Measurements from ENCODE around the gene GPR132.
"Not testable (repeated sequence)": the region's sequence is repeated elsewhere in the genome, so short reads cannot be mapped to it uniquely, and the experiment has no call there.

Gene GPR132, protein sequence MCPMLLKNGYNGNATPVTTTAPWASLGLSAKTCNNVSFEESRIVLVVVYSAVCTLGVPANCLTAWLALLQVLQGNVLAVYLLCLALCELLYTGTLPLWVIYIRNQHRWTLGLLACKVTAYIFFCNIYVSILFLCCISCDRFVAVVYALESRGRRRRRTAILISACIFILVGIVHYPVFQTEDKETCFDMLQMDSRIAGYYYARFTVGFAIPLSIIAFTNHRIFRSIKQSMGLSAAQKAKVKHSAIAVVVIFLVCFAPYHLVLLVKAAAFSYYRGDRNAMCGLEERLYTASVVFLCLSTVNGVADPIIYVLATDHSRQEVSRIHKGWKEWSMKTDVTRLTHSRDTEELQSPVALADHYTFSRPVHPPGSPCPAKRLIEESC

DNA sequence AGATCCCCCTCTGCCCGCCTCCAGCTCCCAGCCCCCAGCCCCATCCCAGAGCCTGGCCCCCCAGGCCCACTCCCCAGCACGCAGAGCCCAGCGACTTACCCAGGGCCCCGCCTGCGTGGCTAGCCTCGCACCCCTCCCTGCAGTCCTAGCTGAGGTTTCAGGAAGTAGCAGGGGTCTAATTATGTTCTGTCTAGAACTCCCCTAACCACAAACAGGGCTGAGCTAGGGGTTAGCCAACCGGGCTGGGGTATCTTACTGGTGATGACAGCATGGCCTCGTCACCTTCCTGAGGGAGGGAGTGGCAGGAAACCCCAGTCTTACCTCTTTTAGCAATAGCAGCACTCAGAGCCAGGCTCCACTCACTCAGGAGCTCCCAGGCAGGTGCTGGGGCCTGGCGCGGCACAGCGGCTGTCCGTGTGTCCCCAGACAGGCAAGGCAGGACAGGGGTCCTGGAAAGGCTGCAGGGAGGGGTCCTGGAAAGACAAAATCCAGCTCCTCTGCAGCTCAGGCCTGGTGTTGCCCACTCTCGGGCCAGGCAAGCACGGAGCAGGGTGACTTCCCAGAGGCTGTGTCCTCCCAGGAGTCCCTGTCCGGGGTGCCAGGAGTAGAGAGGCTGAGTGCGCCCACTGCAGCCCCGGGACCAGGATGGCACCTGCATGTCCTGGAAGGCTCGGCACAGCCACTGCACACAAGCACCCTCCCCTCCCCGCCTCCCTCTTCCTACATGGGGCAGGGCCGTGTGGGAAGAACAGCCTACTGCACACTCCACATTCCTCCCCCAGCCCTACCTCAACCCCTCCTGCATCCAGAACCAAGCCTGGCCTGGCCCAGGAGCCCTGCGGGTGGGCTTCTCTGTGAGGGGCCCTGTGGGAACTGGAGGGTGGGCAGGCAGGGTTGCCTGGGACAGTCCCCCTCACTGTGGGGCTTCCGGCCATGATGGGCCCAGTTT, at the start of gene GPR132:
GPR132 (minus strand) TSS at position 151 of the 949 bp plus-strand sequence. CDS start 10,010 bp downstream, outside the sequence.
- peak within 1 kb of the TSS; percentile 100 for H3K4me3 Mint-ChIP-seq
- H3K36me3 Mint-ChIP-seq: peaks cover 70% of the 10 kb centered on the region
- H3K9me3 Mint-ChIP-seq: no peaks in the 10 kb centered on the region
- peak within 1 kb of the TSS; percentile 97 for H3K27ac Mint-ChIP-seq
- DNase-seq (ENCODE audit: low spot score in 2 of 2): peak; percentile 62 to 91
- peak; percentile 84 for ATAC-seq
- peaks cover 80% of the 10 kb centered on the region for H3K4me1 Mint-ChIP-seq

DNA sequence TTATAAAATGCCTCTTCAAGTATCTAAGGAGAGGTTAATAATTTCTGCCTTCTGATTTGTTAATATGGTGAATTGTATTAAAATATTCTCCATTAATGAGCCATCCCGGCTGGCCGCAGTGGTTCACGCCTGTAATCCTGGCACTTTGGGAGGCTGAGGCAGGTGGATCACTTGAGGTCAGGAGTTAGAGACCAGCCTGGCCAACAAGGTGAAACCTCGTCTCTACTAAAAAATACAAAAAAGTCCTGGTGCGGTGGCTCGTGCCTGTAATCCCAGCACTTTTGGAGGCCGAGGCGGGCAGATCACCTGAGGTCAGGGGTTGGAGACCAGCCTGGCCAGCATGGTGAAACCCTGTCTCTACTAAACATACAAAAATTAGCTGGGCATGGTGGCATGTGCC, 44.0 kb upstream of the GPR132 start:
- DNase-seq (ENCODE audit: low spot score in 2 of 2); H3K9me3 Mint-ChIP-seq; H3K4me1 Mint-ChIP-seq; H3K36me3 Mint-ChIP-seq; ATAC-seq; H3K27ac Mint-ChIP-seq; H3K4me3 Mint-ChIP-seq: not testable (repeated sequence)

DNA sequence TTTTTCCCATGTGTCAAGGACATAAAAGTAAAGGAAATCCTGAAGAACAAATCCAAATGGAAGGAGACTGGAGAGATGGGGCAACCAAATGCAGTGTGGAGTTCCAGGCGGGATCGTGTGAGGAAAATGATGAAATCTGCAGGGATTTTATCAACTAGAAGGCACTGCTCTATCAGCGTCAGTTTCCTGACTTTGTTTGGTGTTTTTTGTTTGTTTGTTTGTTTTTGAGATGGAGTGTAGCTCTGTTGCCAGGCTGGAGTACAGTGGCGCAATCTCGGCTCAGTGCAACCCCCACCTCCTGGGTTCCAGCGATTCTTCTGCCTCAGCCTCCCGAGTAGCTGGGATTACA, 43.3 kb upstream of the GPR132 start:
- no peaks in the 10 kb centered on the region for H3K4me1 Mint-ChIP-seq
- no peaks in the 10 kb centered on the region for H3K9me3 Mint-ChIP-seq
- no peak for ATAC-seq
- H3K36me3 Mint-ChIP-seq: no peaks in the 10 kb centered on the region
- no peak overlapping the region for H3K4me3 Mint-ChIP-seq
- DNase-seq (ENCODE audit: low spot score in 2 of 2): no peak
- no peak overlapping the region for H3K27ac Mint-ChIP-seq

DNA sequence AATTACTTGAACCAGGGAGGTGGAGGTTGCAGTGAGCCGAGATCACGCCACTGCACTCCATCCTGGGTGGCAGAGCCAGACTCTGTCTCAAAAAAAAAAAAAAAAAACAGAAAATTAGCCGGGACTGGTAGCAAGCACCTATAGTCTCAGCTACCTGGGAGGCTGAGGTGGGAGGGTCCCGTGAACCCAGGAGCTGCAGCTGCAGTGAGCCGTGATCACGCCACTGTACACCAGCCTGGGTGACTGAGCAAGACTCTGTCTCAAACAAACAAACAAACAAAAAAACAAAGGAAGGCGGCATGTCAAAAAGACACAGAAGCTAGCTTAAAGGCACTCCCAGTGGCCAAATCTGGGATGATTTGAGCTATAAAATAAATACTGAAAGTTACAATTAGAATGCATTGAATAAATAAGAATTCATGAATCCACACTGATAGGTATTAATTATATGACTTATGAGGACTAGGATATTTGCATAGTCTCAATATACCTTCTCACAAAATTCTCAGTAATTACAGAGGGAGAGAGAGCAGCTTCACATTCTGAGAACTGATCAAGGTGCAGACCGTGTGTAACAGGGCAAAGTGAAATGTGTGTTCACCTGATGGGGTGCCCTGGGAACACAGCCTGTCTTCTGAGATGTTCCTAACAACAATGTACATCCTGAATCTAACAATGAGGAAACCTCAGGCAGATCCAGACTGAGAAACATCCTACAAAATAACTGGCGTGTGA, 42.7 kb upstream of the GPR132 start:
- Mint-ChIP-seq H3K4me1 (no peaks in the 10 kb centered on the region), H3K4me3 (no peak overlapping the region), H3K27ac (no peak overlapping the region), H3K9me3 (no peaks in the 10 kb centered on the region), H3K36me3 (no peaks in the 10 kb centered on the region)
- DNase-seq (ENCODE audit: low spot score in 2 of 2) (no peak), ATAC-seq (no peak)

DNA sequence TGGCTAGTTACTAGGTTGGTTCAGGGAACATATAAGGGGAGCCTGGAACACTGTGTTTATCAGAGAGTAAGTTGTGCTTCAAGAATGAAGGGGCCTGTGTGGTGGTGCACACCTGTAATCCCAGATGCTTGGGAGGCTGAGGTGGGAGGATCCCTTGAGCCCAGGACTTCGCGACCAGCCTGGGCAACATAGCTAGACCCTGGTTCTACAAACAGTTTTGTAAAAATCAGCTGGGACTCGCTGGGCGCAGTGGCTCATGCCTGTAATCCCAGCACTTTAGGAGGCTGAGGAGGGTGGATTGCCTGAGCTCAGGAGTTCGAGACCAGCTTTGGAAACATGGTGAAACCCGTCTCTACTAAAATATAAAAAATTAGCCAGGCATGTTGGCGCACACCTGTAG, 42.1 kb upstream of the GPR132 start:
- ATAC-seq (no peak), DNase-seq (ENCODE audit: low spot score in 2 of 2) (no peak)
- no peaks in the 10 kb centered on the region for H3K4me1 Mint-ChIP-seq
- H3K36me3 Mint-ChIP-seq: no peaks in the 10 kb centered on the region
- no peak overlapping the region for H3K4me3 Mint-ChIP-seq
- no peak overlapping the region for H3K27ac Mint-ChIP-seq
- H3K9me3 Mint-ChIP-seq: no peaks in the 10 kb centered on the region

DNA sequence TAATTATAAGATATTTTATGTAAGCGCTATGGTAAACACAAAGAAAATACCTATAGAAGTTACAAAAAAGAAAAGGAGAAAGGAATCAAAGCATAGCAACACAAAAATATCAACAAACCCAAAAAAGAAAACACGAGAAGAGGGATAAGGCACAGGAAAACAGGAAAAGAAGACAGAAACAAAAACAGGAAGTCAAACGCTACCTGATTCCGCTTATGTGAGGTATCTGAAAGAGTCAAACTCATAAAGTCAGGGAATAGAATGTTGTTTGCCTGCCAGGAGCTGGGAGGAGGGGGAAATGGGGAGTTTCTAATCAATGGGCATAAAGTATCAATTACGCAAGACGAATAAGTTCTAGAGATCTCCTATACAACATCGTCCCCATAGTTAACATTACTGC, 39.9 kb upstream of the GPR132 start:
- no peaks in the 10 kb centered on the region for H3K4me1 Mint-ChIP-seq
- no peaks in the 10 kb centered on the region for H3K9me3 Mint-ChIP-seq
- no peak for ATAC-seq

DNA sequence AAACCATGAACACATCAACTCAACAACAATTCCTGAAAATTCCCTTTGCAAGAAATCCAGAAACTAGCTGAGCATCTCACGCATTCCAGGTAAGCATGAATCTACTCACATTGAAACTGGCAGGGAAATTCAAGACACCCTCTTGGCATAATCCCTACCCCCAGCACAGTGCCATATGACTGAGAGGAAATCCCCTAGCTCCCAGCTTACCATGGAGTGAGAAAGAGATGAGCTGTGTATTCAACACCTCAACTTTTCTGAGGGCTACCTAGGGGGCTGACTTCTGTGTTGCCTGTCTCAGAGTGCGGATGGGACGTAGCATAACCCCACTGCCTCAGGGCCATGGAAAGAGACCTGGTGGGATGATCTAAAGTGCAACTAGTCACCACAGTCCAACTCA, 37.7 kb upstream of the GPR132 start:
- peaks cover 3% of the 10 kb centered on the region for H3K9me3 Mint-ChIP-seq
- H3K36me3 Mint-ChIP-seq: no peaks in the 10 kb centered on the region
- ATAC-seq (peak; percentile 61), DNase-seq (ENCODE audit: low spot score in 2 of 2) (no peak)
- H3K4me1 Mint-ChIP-seq: peaks cover 6% of the 10 kb centered on the region
- no peak overlapping the region for H3K27ac Mint-ChIP-seq
- H3K4me3 Mint-ChIP-seq: no peak overlapping the region

More for the DNA sequence above, 39.9 kb upstream of the GPR132 start:
- Mint-ChIP-seq H3K4me3 (no peak overlapping the region), H3K27ac (no peak overlapping the region), H3K36me3 (no peaks in the 10 kb centered on the region)
- DNase-seq (ENCODE audit: low spot score in 2 of 2): no peak

DNA sequence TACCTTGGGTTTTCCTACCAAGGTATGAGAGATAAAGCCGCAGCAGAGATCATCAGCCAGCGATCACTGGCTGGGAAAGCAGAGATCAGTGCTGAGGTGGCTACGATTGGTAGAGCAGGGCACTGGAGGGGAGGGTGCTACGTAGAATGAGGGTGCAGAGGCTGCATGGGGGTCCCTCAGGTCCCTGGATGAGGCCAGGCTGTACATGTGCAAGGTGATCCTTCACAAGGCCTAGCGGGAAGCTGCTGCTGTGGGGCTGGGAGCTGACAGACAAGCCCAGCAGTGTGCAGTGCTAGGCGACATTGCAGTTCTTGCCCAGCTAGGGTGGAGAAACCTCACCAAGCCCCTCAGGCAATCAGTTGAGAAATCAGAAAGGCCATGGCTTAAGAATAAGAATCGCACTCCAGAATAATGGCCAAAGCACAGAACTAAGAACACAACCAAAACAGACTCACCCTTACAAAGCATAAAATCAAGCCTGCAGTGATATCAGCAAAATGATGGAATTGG, 37.2 kb upstream of the GPR132 start:
- no peak for DNase-seq (ENCODE audit: low spot score in 2 of 2)
- H3K4me3 Mint-ChIP-seq: no peak overlapping the region
- peaks cover 3% of the 10 kb centered on the region for H3K9me3 Mint-ChIP-seq
- H3K27ac Mint-ChIP-seq: no peak overlapping the region
- peaks cover 6% of the 10 kb centered on the region for H3K4me1 Mint-ChIP-seq
- no peak for ATAC-seq
- no peaks in the 10 kb centered on the region for H3K36me3 Mint-ChIP-seq

DNA sequence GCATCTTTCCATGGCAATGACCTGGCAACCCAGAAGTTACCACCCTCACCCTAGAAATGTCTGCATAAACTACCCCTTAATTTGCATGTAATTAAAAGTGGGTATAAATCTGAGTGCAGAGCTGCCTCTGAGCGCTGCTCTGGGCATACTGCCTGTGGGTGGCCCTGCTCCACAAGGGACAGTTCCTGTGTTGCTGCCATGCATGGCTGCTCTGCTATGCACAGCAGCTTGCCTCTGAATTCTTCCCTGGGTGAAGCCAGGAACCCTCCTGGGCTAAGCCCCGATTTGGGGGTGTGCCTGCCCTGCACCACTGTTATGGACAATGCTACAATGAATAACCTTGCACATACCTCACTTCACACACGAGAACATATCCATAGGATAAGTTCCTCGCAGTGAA, 35.7 kb upstream of the GPR132 start:
- Mint-ChIP-seq H3K4me3 (no peak overlapping the region), H3K36me3 (no peaks in the 10 kb centered on the region), H3K27ac (no peak overlapping the region), H3K9me3 (peaks cover 3% of the 10 kb centered on the region), H3K4me1 (peaks cover 16% of the 10 kb centered on the region)
- DNase-seq (ENCODE audit: low spot score in 2 of 2): no peak
- ATAC-seq: no peak

DNA sequence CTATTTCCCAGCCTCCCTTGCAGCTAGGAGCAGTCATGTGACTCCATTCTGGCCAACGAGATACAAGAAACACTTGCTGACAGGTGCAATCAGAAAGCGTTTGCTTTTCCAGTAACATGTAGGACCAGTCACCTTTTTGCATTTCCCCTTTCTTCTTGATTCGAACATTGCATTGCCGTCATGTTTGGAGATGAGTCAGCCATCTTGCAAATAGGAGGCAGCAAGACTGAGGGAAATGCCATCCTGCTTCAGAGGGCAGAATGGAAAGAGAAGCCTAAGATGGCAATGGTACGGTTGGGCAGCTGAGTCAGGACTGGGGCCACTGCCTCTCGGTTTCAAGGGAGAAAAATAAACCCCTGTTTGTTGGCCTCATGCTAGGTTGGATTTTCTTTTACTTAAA, 34.5 kb upstream of the GPR132 start:
- H3K9me3 Mint-ChIP-seq: peaks cover 3% of the 10 kb centered on the region
- H3K4me3 Mint-ChIP-seq: no peak overlapping the region
- DNase-seq (ENCODE audit: low spot score in 2 of 2): no peak
- peak; percentile 44 for ATAC-seq
- H3K27ac Mint-ChIP-seq: peak overlapping the region; percentile 11
- peaks cover 16% of the 10 kb centered on the region for H3K4me1 Mint-ChIP-seq
- no peaks in the 10 kb centered on the region for H3K36me3 Mint-ChIP-seq

DNA sequence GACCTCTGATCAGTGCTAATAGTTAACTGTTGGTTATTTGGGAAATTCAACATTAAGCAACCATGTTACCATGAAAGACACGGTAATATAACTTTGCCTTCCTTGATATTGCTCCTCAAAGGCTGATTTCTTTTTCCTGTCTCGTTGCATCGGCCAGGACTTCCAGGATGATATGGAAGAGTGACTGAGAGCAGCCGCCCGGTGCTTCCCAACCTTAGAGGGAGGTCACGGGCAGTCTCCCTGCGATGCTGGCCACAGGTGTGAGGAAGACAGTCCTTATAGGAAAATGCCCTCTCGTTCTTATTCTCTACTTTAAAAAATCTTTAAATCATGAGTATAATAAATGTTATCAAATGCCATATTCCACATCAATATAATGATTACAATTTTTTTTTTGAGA, 33.1 kb upstream of the GPR132 start:
- Mint-ChIP-seq H3K9me3 (peaks cover 3% of the 10 kb centered on the region), H3K27ac (no peak overlapping the region), H3K4me3 (no peak overlapping the region), H3K36me3 (no peaks in the 10 kb centered on the region), H3K4me1 (peaks cover 26% of the 10 kb centered on the region)
- ATAC-seq: no peak
- DNase-seq (ENCODE audit: low spot score in 2 of 2): no peak

DNA sequence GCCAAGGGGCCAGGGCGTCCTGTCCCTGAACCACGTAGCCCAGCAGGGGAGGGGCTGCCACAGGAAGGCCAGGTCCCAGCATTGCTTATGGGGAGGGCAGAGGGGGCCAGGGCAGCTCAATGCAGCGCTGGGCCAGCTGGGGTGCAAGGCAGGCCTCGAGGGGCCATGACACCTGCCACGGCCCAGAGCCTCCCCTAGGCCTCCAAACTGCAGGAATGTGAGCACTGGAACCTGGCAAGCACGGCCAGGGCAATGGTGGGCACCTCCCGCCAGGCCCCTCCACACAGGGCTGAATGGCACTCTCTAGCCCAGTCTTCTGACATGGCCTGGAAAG, 32.5 kb upstream of the GPR132 start:
- H3K4me1 Mint-ChIP-seq: peaks cover 26% of the 10 kb centered on the region
- DNase-seq (ENCODE audit: low spot score in 2 of 2): no peak
- H3K27ac Mint-ChIP-seq: no peak overlapping the region

DNA sequence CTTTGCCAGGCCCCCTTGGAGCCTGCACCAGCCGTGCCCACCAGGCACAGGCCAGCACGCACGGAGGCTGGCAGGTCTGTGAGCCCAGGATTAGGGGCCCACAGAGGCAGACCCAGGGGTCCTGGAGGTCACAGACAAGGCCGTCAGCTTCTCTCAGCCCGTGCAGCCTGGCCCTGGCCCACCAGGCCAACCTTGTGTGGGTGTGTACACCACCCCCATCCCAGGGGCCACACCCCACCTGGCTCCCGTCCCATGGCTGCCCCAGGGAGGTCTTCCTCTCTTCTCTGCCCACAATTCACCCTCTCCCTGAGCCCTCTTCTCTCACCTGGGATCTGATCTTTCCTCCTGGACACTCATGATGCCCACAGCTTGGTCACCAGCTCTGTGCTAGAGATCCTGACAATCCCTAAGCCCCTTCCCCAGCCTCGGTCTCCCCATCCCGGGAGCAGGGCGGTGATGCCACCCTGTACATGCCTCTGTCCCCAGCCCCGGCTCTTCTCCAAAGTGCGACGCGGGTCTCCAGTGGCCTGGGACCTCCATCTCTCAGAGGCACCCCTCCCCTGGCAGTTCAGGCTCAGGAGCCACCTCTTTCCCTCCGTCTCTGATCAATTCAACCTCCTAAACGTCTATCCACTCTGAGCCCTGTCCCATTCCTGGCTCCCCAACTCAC, 31.1 kb upstream of the GPR132 start:
- DNase-seq (ENCODE audit: low spot score in 2 of 2) (no peak), ATAC-seq (no peak)
- Mint-ChIP-seq H3K4me3 (no peak overlapping the region), H3K36me3 (no peaks in the 10 kb centered on the region), H3K9me3 (peaks cover 3% of the 10 kb centered on the region), H3K27ac (peak overlapping the region; percentile 64), H3K4me1 (peaks cover 32% of the 10 kb centered on the region)

More for the DNA sequence above, 32.5 kb upstream of the GPR132 start:
- Mint-ChIP-seq H3K9me3 (peaks cover 3% of the 10 kb centered on the region), H3K36me3 (no peaks in the 10 kb centered on the region), H3K4me3 (no peak overlapping the region)
- no peak for ATAC-seq

DNA sequence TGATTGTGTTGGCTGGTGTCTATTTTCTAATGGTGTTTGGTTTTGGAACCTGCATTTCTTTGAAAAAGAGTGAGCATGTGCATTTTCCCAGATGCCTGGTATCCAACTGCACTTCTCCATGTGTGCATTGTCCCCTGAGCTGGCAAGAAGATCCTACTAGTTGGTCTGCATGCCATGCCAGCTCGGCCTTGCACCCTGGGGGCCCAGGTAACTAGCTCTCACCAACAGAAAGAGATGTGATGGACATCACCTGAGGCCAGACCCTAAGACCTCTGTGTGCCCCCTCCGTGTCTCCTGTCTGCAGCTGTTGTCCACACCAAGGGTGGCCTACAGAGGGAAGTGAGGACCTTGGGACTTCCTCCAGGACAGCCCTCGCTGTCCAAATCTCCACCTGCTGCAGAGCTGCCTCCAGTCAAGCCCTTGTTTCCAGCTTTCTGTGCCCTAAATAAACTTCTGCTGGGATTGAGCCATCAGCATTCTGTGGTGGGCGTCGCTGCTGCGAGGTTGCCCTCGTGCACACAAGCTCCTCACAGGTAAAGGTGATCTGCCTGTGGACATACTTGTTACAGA, 30.1 kb upstream of the GPR132 start:
- Mint-ChIP-seq H3K36me3 (no peaks in the 10 kb centered on the region), H3K9me3 (peaks cover 3% of the 10 kb centered on the region), H3K27ac (no peak overlapping the region), H3K4me1 (peaks cover 37% of the 10 kb centered on the region), H3K4me3 (no peak overlapping the region)
- ATAC-seq: no peak
- no peak for DNase-seq (ENCODE audit: low spot score in 2 of 2)

Data from stimulated activated effector memory CD8-positive, alpha-beta T cell treated with anti-CD3 and anti-CD28 coated beads, Interleukin-12 subunit alpha, Interleukin-12 subunit beta, amount 100 ng/mL, for 72 hours (primary cell).